HEK293T (cell line): ENCODE results near the gene WNK2.

Experiments used
- CTBP1 ChIP-seq: fragments of 450-650 bp; IDR thresholded peaks from 2 replicates; pipeline ENCODE4 v1.6.1; 2016; ENCODE audit warnings: borderline replicate concordance
- FOXK2 ChIP-seq: fragments of 450-650 bp; IDR thresholded peaks from 2 replicates; pipeline ENCODE4 v1.6.1; 2016; ENCODE audit warnings: mild to moderate bottlenecking
- FOXM1 ChIP-seq: fragments of 450-650 bp; IDR thresholded peaks from 2 replicates; pipeline ENCODE4 v1.6.1; 2017; ENCODE audit warnings: mild to moderate bottlenecking, borderline replicate concordance
- L3MBTL2 ChIP-seq: fragments of 450-650 bp; conservative IDR thresholded peaks from 2 replicates; pipeline ENCODE4 v1.6.1; 2016; ENCODE audit warnings: mild to moderate bottlenecking
- SP1 ChIP-seq: fragments of 450-650 bp; IDR thresholded peaks from 2 replicates; pipeline ENCODE4 v1.6.1; 2017
- TARDBP ChIP-seq: fragments of 450-650 bp; IDR thresholded peaks from 2 replicates; pipeline ENCODE4 v1.6.1; 2016

DNA sequence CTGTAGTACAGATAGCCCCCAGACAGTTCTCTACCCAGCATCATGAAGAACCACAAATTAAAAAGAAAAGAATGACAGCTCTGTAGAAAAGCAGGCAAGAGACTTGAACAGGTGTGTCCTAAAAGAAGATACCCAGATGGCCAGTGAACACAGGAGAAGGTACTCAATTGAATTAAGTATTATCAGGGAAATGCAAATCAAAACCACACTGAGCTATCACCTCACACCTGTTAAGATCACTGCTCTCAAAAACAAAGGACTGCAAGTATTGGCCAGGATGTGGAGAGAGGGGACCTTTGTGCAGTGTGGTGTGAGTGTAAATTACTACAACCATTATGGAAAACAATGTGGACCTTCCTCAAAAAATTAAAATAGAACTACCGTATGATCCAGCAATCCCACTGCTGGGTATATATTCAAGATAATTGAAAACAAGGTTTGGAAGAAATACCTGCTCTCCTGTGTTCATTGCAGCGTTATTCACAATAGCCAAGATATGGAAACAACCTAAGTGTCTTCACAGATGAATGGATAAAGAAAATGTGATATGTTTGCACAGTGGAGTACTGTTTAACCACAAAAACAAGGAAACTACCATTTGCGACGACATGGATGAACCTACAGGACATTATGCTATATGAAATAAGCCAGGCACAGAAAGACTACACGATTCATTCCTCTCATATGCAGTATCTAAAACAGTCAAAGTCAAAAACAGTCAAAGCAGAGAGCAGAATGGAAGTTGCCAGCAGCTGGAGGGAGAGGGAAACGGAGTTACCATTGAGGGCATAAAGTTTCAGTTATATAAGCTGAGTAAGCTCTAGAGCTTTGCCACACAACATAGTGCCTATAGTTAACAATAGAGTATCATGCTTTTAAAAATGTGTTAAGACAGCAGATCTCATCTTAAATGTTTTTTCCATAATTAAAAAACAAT is 102.6 kb downstream of the WNK2 start:
- TF ChIP-seq FOXK2 (no peak), CTBP1 (no peak), FOXM1 (no peak), SP1 (no peak), L3MBTL2 (no peak), TARDBP (no peak)
